Urothelium cell line (cell line): Measurements from ENCODE around the gene MLN.

Experiments used
- DNase-seq: peaks from one replicate; pipeline ENCODE4 v3.0.0; 2011; ENCODE audit warnings: low spot score, mixed read lengths
- FAIRE-seq: peaks from 2 replicates; lab custom pipeline; 2011; peaks lifted over from hg19 to GRCh38; lab: Jason Lieb, UNC

The MLN gene

GRCh38 chr6:33757906-33758305, 45.9 kb downstream of the MLN start:
- DNase-seq = no peak
- FAIRE-seq = no peak

- DNase-seq (no peak), FAIRE-seq (no peak)
These were observed 46.7 kb downstream of the MLN start for GRCh38 chr6:33757113-33757512.

GRCh38 chr6:33756211-33756954, 47.4 kb downstream of the MLN start:
- no peak for FAIRE-seq

GRCh38 chr6:33755070-33755869, 48.5 kb downstream of the MLN start:
- DNase-seq (no peak), FAIRE-seq (no peak)

More at GRCh38 chr6:33756211-33756954, 47.4 kb downstream of the MLN start:
- DNase-seq = no peak

- DNase-seq = no peak
- no peak for FAIRE-seq
These were observed 49.6 kb downstream of the MLN start for GRCh38 chr6:33754222-33754621.

- FAIRE-seq = no peak
- no peak for DNase-seq
These were observed 51.2 kb downstream of the MLN start for GRCh38 chr6:33752646-33753015.

- FAIRE-seq = no peak
- no peak for DNase-seq
These were observed 51.8 kb downstream of the MLN start for GRCh38 chr6:33751771-33752645.

GRCh38 chr6:33750244-33750991, 53.4 kb downstream of the MLN start:
- DNase-seq = no peak
- FAIRE-seq = peak; percentile 56

- DNase-seq = no peak
- no peak for FAIRE-seq
These were observed 54.4 kb downstream of the MLN start for GRCh38 chr6:33749401-33749800.

- no peak for FAIRE-seq
- DNase-seq = no peak
These were observed 55.0 kb downstream of the MLN start for GRCh38 chr6:33748841-33749240.

GRCh38 chr6:33747823-33748222, 56.0 kb downstream of the MLN start:
- FAIRE-seq (no peak), DNase-seq (no peak)

GRCh38 chr6:33746651-33747100, 57.1 kb downstream of the MLN start, which contains the start of gene IP6K3:
IP6K3 (minus strand) TSS chr6:33746905; CDS start chr6:33735476, 11,429 bp downstream.
- FAIRE-seq = peak; percentile 87
- DNase-seq = no peak

GRCh38 chr6:33746036-33746600, 57.7 kb downstream of the MLN start:
- peak; percentile 30 for FAIRE-seq
- peak; percentile 86 for DNase-seq

GRCh38 chr6:33745548-33745947, 58.3 kb downstream of the MLN start:
- DNase-seq (no peak), FAIRE-seq (no peak)

GRCh38 chr6:33744895-33745546, 58.8 kb downstream of the MLN start:
- FAIRE-seq (no peak), DNase-seq (no peak)
